Kidney epithelial cell (primary cell): Measurements from ENCODE around the gene NTHL1. TPM values are rescaled to one million over a fixed set of nuclear protein-coding genes. Genes with fewer than 3 reads are reported as not detected.

Experiments used
- DNase-seq: peaks from one replicate; pipeline ENCODE4 v3.0.0-alpha.2; 2010; ENCODE audit warnings: low read depth
- H3K27me3 ChIP-seq: 2 replicates; pipeline ENCODE4 v1.6.0; 2011; ENCODE audit warnings: low read length; ENCODE audit not compliant: control insufficient read depth, insufficient read depth
- H3K36me3 ChIP-seq: 2 replicates; pipeline ENCODE4 v1.5.1; 2011; ENCODE audit warnings: low read length; ENCODE audit not compliant: control insufficient read depth, insufficient read depth
- H3K4me3 ChIP-seq: 2 replicates; pipeline ENCODE4 v1.5.1; 2011; ENCODE audit warnings: low read depth, mild to moderate bottlenecking, control low read depth, low read length
- CTCF ChIP-seq: IDR thresholded peaks from 2 replicates; pipeline ENCODE4 v1.5.1; 2011; ENCODE audit warnings: mild to moderate bottlenecking, moderate library complexity, low read length, control low read depth, inconsistent platforms; ENCODE audit not compliant: insufficient read depth, poor library complexity, severe bottlenecking
- total RNA-seq: library from RNA; depleted of rRNA; stranded (reverse); fragments of >200 nt; gene quantifications from 2 replicates; pipeline ENCODE4 v1.2.3, GENCODE V29; 2015

NTHL1 gene
- total RNA-seq, 1 donor from 2014 or later = 44.1 TPM

- Histone ChIP-seq H3K36me3 (no peaks in the 10 kb centered on the region), H3K27me3 (peaks cover 25% of the 10 kb centered on the region), H3K4me3 (no peak overlapping the region)
- TF ChIP-seq CTCF = no peak
- DNase-seq = peak; percentile 51
Observed at GRCh38 chr16:1993731-1994131, 53.9 kb downstream of the NTHL1 start.

GRCh38 chr16:1992704-1993317 is 54.8 kb downstream of the NTHL1 start:
- H3K27me3 ChIP-seq = peaks cover 29% of the 10 kb centered on the region
- no peak for DNase-seq
- no peak for TF ChIP-seq CTCF
- no peaks in the 10 kb centered on the region for H3K36me3 ChIP-seq
- no peak overlapping the region for H3K4me3 ChIP-seq

- no peak for TF ChIP-seq CTCF
- Histone ChIP-seq H3K36me3 (no peaks in the 10 kb centered on the region), H3K4me3 (peak overlapping the region; percentile 33), H3K27me3 (peaks cover 29% of the 10 kb centered on the region)
- peak; percentile 42 for DNase-seq
Observed at GRCh38 chr16:1991948-1992703, 55.5 kb downstream of the NTHL1 start.

DNA sequence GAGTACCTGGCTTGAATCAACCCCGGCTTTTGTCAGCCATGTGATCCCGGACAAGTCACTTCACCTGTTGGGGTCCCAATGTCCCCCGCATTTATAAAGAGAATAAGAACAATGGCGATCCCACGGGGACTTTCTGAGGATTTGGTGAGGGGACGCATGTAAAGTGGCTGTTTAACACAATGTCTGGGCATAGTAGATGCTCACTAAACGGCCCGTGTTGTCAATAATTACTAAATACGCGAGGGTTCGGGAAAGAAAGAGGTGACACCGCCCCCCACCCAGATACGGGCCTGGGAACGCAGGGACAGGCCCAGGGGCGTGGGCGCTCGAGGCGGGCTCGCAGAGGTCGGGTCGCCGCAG is 56.1 kb downstream of the NTHL1 start:
- no peaks in the 10 kb centered on the region for H3K36me3 ChIP-seq
- peak overlapping the region; percentile 33 for H3K4me3 ChIP-seq
- peaks cover 29% of the 10 kb centered on the region for H3K27me3 ChIP-seq
- no peak for TF ChIP-seq CTCF
- DNase-seq = no peak

DNA sequence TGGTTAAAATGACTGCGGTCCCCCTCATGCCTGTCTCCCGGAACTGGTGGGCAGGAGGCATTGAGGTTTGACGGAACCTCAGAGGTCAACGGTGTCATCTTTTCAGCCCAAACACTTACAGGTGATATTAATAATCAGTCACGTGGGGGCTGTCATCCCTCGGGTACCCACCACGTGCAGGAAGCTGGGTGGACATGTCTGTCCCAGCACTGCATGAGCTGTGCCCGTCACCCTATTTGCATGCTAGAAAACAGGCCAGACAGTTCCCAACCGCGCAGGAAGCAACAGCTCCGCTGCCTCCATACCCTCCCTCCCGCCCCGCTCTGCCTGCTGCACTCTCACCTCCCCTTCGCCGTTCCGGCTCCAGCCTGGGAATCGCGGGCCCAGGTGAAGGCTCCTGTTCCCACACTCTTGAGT is 56.5 kb downstream of the NTHL1 start:
- H3K27me3 ChIP-seq = peaks cover 29% of the 10 kb centered on the region
- TF ChIP-seq CTCF = no peak
- H3K4me3 ChIP-seq = no peak overlapping the region
- DNase-seq = no peak
- H3K36me3 ChIP-seq = peaks cover 2% of the 10 kb centered on the region
